K562 (cell line): ENCODE results near the gene MPIG6B. TPM values are rescaled to one million over a fixed set of nuclear protein-coding genes. Genes with fewer than 3 reads are reported as not detected.

Source experiments
- ATAC-seq: fragments of 200-7000 bp; cut with Tn5 transposase; 3 replicates; pipeline ENCODE4 v1.9.1; 2020; ENCODE audit warnings: moderate library complexity
- BruUV-seq: library from RNA; stranded (reverse); fragments of 400-500 nt; replicated peaks from 2 replicates; lab custom pipeline; 2021; lab: Mats Ljungman, UMichigan
- CTCF ChIA-PET: fragments of 300-600 bp; formaldehyde crosslinking; extraction: SDS; loops from one replicate; lab custom pipeline; 2021; ENCODE audit warnings: low intra/inter-chr PET ratio; lab: Yijun Ruan, JAX
- POLR2A ChIA-PET: fragments of 300-600, 350-650 bp; sonication (Branson Sonifier 250); formaldehyde crosslinking; extraction: SDS; loops from one replicate; lab custom pipeline; 2021; ENCODE audit warnings: antibody characterized with exemption, inconsistent platforms; lab: Yijun Ruan, JAX
- DNase-seq, 4 experiments: peaks; one replicate each; pipeline versions ENCODE4 v3.0.0 to v3.0.0-alpha.2; 2011 to 2018; ENCODE audit warnings: low spot score in 3 of 4, mixed read lengths in 3 of 4; ENCODE audit errors: extremely low read depth in 1 of 4
- FAIRE-seq: peaks from 2 replicates; lab custom pipeline; 2011; peaks lifted over from hg19 to GRCh38; lab: Jason Lieb, UNC
- H2AFZ ChIP-seq: 2 replicates; pipeline ENCODE4 v1.6.0; 2011; ENCODE audit warnings: low read depth, low read length, control low read depth, inconsistent platforms
- H3K27ac ChIP-seq: fragments of 200-600 bp; 3 replicates; pipeline ENCODE4 v1.8.0; 2011; ENCODE audit warnings: low read depth, mild to moderate bottlenecking, control low read depth, inconsistent platforms, low read length, moderate library complexity, mixed read lengths; ENCODE audit errors: extremely low read depth
- H3K27me3 ChIP-seq, 2 experiments: fragments of 300-600 bp in 1 of 2; 2 replicates in 1 of 2; 3 replicates in 1 of 2; pipeline versions ENCODE4 v1.6.0 to v1.8.0; 2011; ENCODE audit warnings: inconsistent platforms in 2 of 2, low read length in 2 of 2, mild to moderate bottlenecking in 1 of 2, mixed read lengths in 1 of 2, moderate library complexity in 1 of 2; ENCODE audit not compliant: control insufficient read depth in 2 of 2, insufficient read depth in 2 of 2
- H3K36me3 ChIP-seq: fragments of 300-600 bp; 3 replicates; pipeline ENCODE4 v1.8.0; 2011; ENCODE audit warnings: mild to moderate bottlenecking, low read length, inconsistent platforms; ENCODE audit not compliant: control insufficient read depth, insufficient read depth
- H3K4me1 ChIP-seq, 2 experiments: fragments of 200-600 bp in 1 of 2; replicated peaks in 1 of 2; 2 replicates in 1 of 2; 3 replicates in 1 of 2; pipeline versions ENCODE4 v1.5.1 to v1.8.0; 2011; ENCODE audit warnings: inconsistent platforms in 2 of 2, low read length in 2 of 2, mild to moderate bottlenecking in 1 of 2, mixed read lengths in 1 of 2, moderate library complexity in 1 of 2; ENCODE audit not compliant: control insufficient read depth in 2 of 2, insufficient read depth in 2 of 2
- H3K4me2 ChIP-seq: 2 replicates; pipeline ENCODE4 v1.6.1; 2011; ENCODE audit warnings: low read length, control low read depth, inconsistent platforms, mixed read lengths; ENCODE audit not compliant: insufficient read depth
- H3K4me3 ChIP-seq: fragments of 200-600 bp; sonication (generic), shearing (Covaris generic); 2 replicates; pipeline ENCODE4 v1.5.1; 2016; ENCODE audit warnings: control low read depth, inconsistent platforms
- H3K79me2 ChIP-seq: fragments of 200-600 bp; 3 replicates; pipeline ENCODE4 v1.8.0; 2011; ENCODE audit warnings: low read length, inconsistent platforms; ENCODE audit not compliant: control insufficient read depth, insufficient read depth
- H3K9ac ChIP-seq, 2 experiments: 2 replicates each; pipeline versions ENCODE4 v1.6.0 to v1.6.1; 2011; ENCODE audit warnings: low read depth in 2 of 2, low read length in 2 of 2, control low read depth in 1 of 2, inconsistent platforms in 1 of 2, mild to moderate bottlenecking in 1 of 2, mixed read lengths in 1 of 2; ENCODE audit not compliant: insufficient read depth in 1 of 2
- H3K9me1 ChIP-seq: one replicate; pipeline ENCODE4 v1.6.0; 2011; ENCODE audit warnings: inconsistent platforms, mild to moderate bottlenecking, low read length, moderate library complexity; ENCODE audit not compliant: control insufficient read depth, insufficient read depth
- H3K9me3 ChIP-seq: replicated peaks from 2 replicates; pipeline ENCODE4 v1.5.1; 2011; ENCODE audit warnings: low read depth, low read length, inconsistent platforms; ENCODE audit not compliant: control insufficient read depth, insufficient read depth
- H4K20me1 ChIP-seq: replicated peaks from 2 replicates; pipeline ENCODE4 v1.6.1; 2011; ENCODE audit warnings: low read length, inconsistent platforms, mixed read lengths; ENCODE audit not compliant: control insufficient read depth, insufficient read depth
- ARNT ChIP-seq, 2 experiments: fragments of 450-650 bp; IDR thresholded peaks; 2 replicates each; pipeline ENCODE4 v1.6.1; 2016; ENCODE audit warnings: mild to moderate bottlenecking in 1 of 2
- E2F5 ChIP-seq: sonication (generic); formaldehyde crosslinking; IDR thresholded peaks from 2 replicates; pipeline ENCODE4 v1.8.0; 2022; ENCODE audit warnings: mild to moderate bottlenecking, missing genetic modification reagents
- ESRRA ChIP-seq: fragments of 450-650 bp; IDR thresholded peaks from 2 replicates; pipeline ENCODE4 v1.6.1; 2014; ENCODE audit warnings: low read depth, mild to moderate bottlenecking, moderate library complexity, borderline replicate concordance
- GMEB1 ChIP-seq: fragments of 250-450 bp; sonication (Bioruptor Pico); IDR thresholded peaks from 2 replicates; pipeline ENCODE4 v1.4.0; 2020; ENCODE audit warnings: mild to moderate bottlenecking
- GTF2B ChIP-seq: IDR thresholded peaks from 2 replicates; pipeline ENCODE4 v1.6.1; 2011; ENCODE audit not compliant: insufficient read length; ENCODE audit errors: extremely low read depth
- MAFG ChIP-seq: fragments of 450-650 bp; conservative IDR thresholded peaks from 2 replicates; pipeline ENCODE4 v1.6.1; 2016; ENCODE audit warnings: missing genetic modification characterization, missing compliant biosample characterization
- MAZ ChIP-seq, 2 experiments: fragments of 450-650 bp in 1 of 2; sonication (generic) in 1 of 2; formaldehyde crosslinking; IDR thresholded peaks in 1 of 2; conservative IDR thresholded peaks in 1 of 2; 2 replicates each; pipeline versions ENCODE4 v1.4.0 to v1.5.0; 2020; ENCODE audit warnings: mild to moderate bottlenecking in 1 of 2, missing genetic modification reagents in 1 of 2
- MCM5 ChIP-seq: fragments of 450-650 bp; IDR thresholded peaks from 2 replicates; pipeline ENCODE4 v1.6.1; 2016; ENCODE audit warnings: low read depth
- PHF8 ChIP-seq: fragments of 200-600 bp; sonication (generic); IDR thresholded peaks from 2 replicates; pipeline ENCODE4 v1.6.1; 2012; ENCODE audit warnings: mixed run types, mild to moderate bottlenecking, inconsistent platforms, low read length, moderate library complexity, borderline replicate concordance
- POLR2AphosphoS2 ChIP-seq: IDR thresholded peaks from 2 replicates; pipeline ENCODE4 v1.6.1; 2012; ENCODE audit warnings: low read length, improper control_type of control experiment
- RBM34 ChIP-seq: fragments of 200-400 bp; formaldehyde crosslinking; IDR thresholded peaks from 2 replicates; pipeline ENCODE4 v1.6.1; 2018; ENCODE audit warnings: low read length, borderline replicate concordance; ENCODE audit not compliant: insufficient read depth
- SAFB2 ChIP-seq: fragments of 200-400 bp; formaldehyde crosslinking; IDR thresholded peaks from 2 replicates; pipeline ENCODE4 v1.6.1; 2018; ENCODE audit warnings: borderline replicate concordance, low read length, low read depth, moderate library complexity; ENCODE audit not compliant: severe bottlenecking
- SMAD3 ChIP-seq: fragments of 450-650 bp; formaldehyde crosslinking; conservative IDR thresholded peaks from 2 replicates; pipeline ENCODE4 v1.4.0; 2020; ENCODE audit warnings: mild to moderate bottlenecking
- SMARCA5 ChIP-seq: fragments of 450-650 bp; IDR thresholded peaks from 2 replicates; pipeline ENCODE4 v1.6.1; 2016
- SP1 ChIP-seq: sonication (generic); formaldehyde crosslinking; IDR thresholded peaks from 2 replicates; pipeline ENCODE4 v1.8.1; 2022; ENCODE audit warnings: mild to moderate bottlenecking, missing genetic modification reagents
- TOE1 ChIP-seq, 2 experiments: fragments of 450-650 bp in 1 of 2; sonication (generic) in 1 of 2; formaldehyde crosslinking in 1 of 2; IDR thresholded peaks; 2 replicates each; pipeline versions ENCODE4 v1.7.1 to v1.8.0; 2016 to 2022; ENCODE audit warnings: borderline replicate concordance in 2 of 2, mild to moderate bottlenecking in 2 of 2, antibody characterized with exemption in 1 of 2, inconsistent platforms in 1 of 2, low read depth in 1 of 2, missing genetic modification reagents in 1 of 2, moderate library complexity in 1 of 2
- ZNF282 ChIP-seq: sonication (generic); formaldehyde crosslinking; IDR thresholded peaks from 2 replicates; pipeline ENCODE4 v1.8.1; 2023; ENCODE audit warnings: missing genetic modification reagents
- WGBS: fragments of 100-300 bp; shearing (Covaris generic); methylation state at CpG from one replicate; pipeline ENCODE4 v1.1.6; 2016; ENCODE audit warnings: low coverage, mixed read lengths; ENCODE audit not compliant: insufficient coverage; ENCODE audit errors: missing lambda C conversion rate; 5-methylcytosine and 5-hydroxymethylcytosine counted together
- in situ Hi-C: fragments of 300-500 bp; cut with MboI; formaldehyde crosslinking; loops from 4 replicates; pipeline ENCODE4 v1.15.0; 2018; ENCODE audit warnings: inconsistent platforms, mixed read lengths
- intact Hi-C: fragments of 100-400 bp; cut with micrococcal nuclease; formaldehyde crosslinking; loops from 2 replicates; pipeline ENCODE4 v1.14.2; 2022
- polyA plus RNA-seq, 8 experiments: library from polyadenylated mRNA; depleted of rRNA in 4 of 8; stranded (reverse) in 5 of 8; unstranded in 3 of 8; fragments of >200 nt; fragmentation: Nextera tagmentation in 2 of 8; fragmentation: Illumina TruSeq in 1 of 8; extraction: Ambion mirVana in 2 of 8; extraction: Trizol in 1 of 8; gene quantifications; 2 replicates each; pipeline versions ENCODE4 v1.2.1 to v1.2.3, GENCODE V29; 2011 to 2014; ENCODE audit warnings: inconsistent platforms in 1 of 8, missing spikeins in 1 of 8
- total RNA-seq, 7 experiments: library from RNA; depleted of rRNA in 6 of 7; stranded (reverse); fragments of >200 nt in 6 of 7; fragmentation: Illumina TruSeq in 2 of 7; extraction: Trizol in 2 of 7; gene quantifications; 2 replicates each; pipeline versions ENCODE4 v1.2.1 to v1.2.3, GENCODE V29; 2011 to 2021; ENCODE audit warnings: low replicate concordance in 1 of 7

The MPIG6B gene
- total and polyA plus RNA-seq, 9 of the 15 experiments (the other 6 are each of a cell fraction or from before 2014, with no cell fraction given): 0.11 to 1.2 (median 0.28) TPM; not detected in 1

GRCh38 chr6:31775633-31776484, 52.7 kb downstream of the MPIG6B start:
- DNase-seq (no peak), FAIRE-seq (no peak), ATAC-seq (no peak)
- Histone ChIP-seq H3K27me3 (no peaks in the 10 kb centered on the region), H3K9me3 (no peaks in the 10 kb centered on the region), H3K4me2 (0 out of 2 replicates have a peak overlapping the region, but pooled peaks have one; percentile 56), H3K9me1 (peaks cover 6% of the 10 kb centered on the region), H4K20me1 (no peaks in the 10 kb centered on the region), H3K4me3 (no peak overlapping the region; the same call in 1 of the 2 replicates), H3K36me3 (peaks cover 35% of the 10 kb centered on the region; the same call in 2 of the 3 replicates), H3K9ac (peak overlapping the region; percentile 64 to 88; a peak in 3 of 4 replicates), H3K4me1 (peaks cover 43 to 83% of the 10 kb centered on the region in 2 experiments), H2AFZ (0 out of 2 replicates have a peak overlapping the region, but pooled peaks have one; percentile 3), H3K27ac (peak overlapping the region; percentile 87), H3K79me2 (no peaks in the 10 kb centered on the region)
- ChIA-PET POLR2A (interaction anchor here (0.5 to 8.8 kb wide), 23 partner anchors 9 to 114 kb away, joined by 3 to 38 read pairs (median 5); partner anchors contain the start of genes C6orf47, CLIC1, GPANK1 and HSPA1B), CTCF (no interaction called here)
- WGBS: 89% methylated on average over 32 of the region's 32 CpGs
- no TSS peak for BruUV-seq
- intact Hi-C loops: loop anchor here (2.0 to 10.0 kb wide), 2 partner anchors 19 to 231 kb away; partner anchors contain the start of genes ATP6V1G2, DDX39B, NFKBIL1 and VARS1
- in situ Hi-C loops: no loop called here
- TF ChIP-seq GMEB1 (no peak), SMARCA5 (no peak), SAFB2 (no peak), MAZ (CRISPR knock-in tag; conservative IDR thresholded peaks at IDR 0.05 in 1 of 2, IDR thresholded peaks at IDR 0.05 in 1 of 2) (0 out of 4 replicates have a peak, but pooled peaks of 1 of the 2 experiments have one; percentile 34), TOE1 (IDR thresholded peaks at IDR 0.05; ENCODE audit: borderline replicate concordance) (no peak), TOE1 (CRISPR knock-in tag; IDR thresholded peaks at IDR 0.05; ENCODE audit: borderline replicate concordance, low read depth) (no peak), RBM34 (no peak), GTF2B (no peak), POLR2AphosphoS2 (no peak), ZNF282 (CRISPR knock-in tag) (no peak), PHF8 (0 out of 2 replicates have a peak, but pooled peaks have one; percentile 3), SP1 (CRISPR knock-in tag) (peak; percentile 49; the same call in 1 of the 2 replicates), MAFG (tag) (no peak), SMAD3 (CRISPR knock-in tag) (no peak), ARNT (IDR thresholded peaks at IDR 0.05) (no peak), MCM5 (no peak), ESRRA (no peak), E2F5 (CRISPR knock-in tag) (0 out of 2 replicates have a peak, but pooled peaks have one; percentile 88)
